GM18907 (cell line): Measurements from ENCODE around the gene GALNT9.
"Not testable (repeated sequence)": the region's sequence is repeated elsewhere in the genome, so short reads cannot be mapped to it uniquely, and the experiment has no call there.

Experiments used
- ATAC-seq: cut with Tn5 transposase; IDR thresholded peaks from one replicate; pipeline ENCODE4 v1.9.1; 2021; ENCODE audit warnings: mild to moderate bottlenecking, moderate library complexity; ENCODE audit not compliant: unreplicated experiment

Gene GALNT9

DNA sequence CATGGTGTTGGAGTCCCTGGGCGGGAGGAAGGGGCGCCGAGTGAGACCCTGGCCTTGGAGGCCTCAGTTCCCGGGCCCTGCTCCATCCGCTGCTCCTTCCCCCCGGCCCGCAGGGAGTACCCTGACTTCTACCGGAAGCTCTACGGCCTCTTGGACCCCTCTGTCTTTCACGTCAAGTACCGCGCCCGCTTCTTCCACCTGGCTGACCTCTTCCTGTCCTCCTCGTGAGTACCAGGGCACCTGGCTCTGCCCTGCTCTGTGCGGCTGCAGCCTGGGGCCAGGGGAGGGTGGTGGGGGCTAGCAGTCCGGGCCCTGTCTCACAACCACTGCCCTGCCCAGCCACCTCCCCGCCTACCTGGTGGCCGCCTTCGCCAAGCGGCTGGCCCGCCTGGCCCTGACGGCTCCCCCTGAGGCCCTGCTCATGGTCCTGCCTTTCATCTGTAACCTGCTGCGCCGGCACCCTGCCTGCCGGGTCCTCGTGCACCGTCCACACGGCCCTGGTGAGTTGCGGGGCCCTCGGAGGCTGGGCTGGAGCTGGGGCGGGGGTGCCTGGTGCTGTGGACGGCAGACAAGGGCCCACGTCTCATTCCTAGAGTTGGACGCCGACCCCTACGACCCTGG, 178.1 kb downstream of the GALNT9 start:
- no peak for ATAC-seq

DNA sequence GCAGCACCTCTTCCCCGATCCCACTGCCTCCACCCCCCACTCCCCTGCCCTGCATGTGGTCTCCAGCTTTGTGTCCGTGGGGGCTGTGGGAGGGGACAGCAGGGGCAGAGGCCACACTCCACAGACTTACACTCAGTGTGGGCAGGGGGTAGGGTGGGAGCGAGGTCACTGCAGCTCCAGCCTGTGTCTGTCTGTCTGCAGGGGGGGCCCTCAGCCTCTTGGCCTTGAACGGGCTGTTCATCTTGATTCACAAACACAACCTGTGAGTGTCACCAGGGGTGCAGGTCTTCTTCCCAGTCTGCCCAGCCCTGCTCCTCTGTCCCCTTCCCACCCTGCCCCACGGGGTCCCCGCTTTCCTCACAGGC, 178.6 kb downstream of the GALNT9 start:
- no peak for ATAC-seq

DNA sequence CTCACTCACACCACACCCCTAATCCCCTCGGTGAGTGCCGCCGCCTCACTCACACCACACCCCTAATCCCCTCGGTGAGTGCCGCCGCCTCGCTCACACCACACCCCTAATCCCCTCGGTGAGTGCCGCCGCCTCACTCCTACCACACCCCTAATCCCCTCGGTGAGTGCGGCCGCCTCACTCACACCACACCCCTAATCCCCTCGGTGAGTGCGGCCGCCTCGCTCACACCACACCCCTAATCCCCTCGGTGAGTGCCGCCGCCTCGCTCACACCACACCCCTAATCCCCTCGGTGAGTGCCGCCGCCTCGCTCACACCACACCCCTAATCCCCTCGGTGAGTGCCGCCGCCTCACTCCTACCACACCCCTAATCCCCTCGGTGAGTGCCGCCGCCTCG, 179.9 kb downstream of the GALNT9 start:
- not testable (repeated sequence) for ATAC-seq

DNA sequence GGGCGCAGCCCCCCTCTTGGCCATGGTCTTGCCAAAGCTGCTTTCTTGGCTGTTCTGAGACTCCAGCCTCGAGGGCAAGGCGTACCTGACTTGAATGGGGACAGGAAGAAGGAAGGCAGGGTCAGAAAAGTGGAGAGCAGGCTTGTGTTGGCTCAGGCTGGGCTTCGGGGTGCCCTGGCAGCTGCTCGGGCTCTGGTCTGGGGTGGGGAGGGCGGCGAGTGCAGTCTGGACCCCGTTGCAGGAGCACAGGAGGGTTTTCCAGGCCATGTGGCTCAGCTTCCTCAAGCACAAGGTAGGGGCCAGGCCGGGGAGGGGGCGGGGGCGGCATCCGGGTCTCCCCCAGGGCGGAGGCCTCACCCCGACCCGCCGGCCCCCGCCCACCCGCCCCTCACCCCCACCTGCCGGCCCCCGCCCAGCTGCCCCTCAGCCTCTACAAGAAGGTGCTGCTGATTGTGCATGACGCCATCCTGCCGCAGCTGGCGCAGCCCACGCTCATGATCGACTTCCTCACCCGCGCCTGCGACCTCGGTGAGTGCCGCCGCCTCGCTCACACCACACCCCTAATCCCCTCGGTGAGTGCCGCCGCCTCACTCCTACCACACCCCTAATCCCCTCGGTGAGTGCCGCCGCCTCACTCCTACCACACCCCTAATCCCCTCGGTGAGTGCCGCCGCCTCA, 180.9 kb downstream of the GALNT9 start:
- no peak for ATAC-seq

DNA sequence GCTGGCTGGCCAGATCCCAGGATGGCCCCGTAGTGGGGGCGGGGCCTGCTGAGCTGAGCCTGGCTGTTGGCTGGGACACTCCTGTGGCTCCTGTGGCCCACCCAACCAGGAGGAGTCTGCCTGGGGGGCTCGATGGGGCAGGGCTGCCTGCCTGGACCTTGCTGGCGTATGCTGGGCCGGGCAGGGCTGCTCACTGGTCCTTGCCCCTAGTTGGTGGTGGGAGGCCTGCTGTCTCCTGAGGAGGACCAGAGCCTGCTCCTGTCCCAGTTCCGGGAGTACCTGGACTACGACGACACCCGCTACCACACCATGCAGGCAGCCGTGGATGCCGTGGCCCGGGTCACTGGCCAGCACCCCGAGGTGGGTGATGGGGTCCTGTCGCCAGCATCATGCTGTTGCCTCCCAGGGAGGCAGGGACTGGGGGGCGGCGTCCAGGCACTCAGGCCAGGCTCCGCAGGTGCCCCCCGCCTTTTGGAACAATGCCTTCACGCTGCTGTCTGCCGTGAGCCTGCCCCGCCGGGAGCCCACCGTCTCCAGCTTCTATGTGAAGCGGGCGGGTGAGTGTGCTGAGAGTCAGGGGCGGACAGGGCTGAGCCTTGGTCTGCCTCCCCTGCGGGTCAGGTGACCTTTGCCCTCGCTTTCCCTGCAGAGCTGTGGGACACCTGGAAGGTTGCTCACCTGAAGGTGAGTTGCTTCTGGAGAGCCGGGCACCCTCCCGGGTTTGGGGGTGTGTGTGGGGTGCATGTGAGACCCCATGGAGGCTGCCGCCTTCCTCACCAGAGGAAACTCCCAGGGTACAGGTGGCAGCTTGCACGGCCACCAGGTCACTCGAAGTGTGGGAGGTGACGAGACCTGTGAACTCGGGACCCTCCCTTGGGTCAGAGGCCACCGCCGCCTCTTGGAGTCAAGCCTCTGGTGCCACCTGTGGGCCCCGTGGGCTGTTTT, 181.7 kb downstream of the GALNT9 start:
- ATAC-seq: no peak

DNA sequence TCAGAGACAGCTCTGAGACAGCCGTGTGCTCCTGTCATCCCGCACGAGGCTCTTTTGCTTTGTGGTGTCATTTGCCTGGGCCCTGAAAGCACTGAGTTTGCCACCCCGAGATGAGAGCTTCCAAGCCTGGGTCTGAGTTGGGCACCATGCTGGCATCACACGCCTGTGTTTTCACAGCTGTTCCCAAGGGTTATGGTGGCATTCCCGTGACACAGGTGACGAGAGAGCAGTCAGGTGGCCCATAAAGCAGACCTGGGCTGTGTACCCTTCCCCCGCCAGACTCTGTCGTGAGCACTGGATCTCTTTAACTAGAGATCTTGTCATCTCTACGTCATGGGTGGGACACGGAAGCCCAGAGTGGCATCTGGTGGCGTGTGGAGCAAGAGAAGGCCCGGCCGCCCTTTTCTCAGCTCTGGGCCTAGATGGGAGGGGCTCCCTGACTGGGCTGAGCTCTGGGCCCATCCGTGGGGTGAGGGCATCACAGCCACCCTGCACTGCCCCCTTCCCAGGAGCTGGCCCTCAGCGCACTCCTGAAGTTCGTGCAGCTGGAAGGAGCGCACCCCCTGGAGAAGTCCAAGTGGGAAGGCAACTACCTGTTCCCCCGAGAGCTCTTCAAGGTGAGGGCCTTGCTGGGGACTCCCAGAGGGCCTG, 182.5 kb downstream of the GALNT9 start:
- no peak for ATAC-seq
